SK-N-SH (cell line): ENCODE measurements around the gene SRGAP1. TPM values are rescaled to one million over a fixed set of nuclear protein-coding genes. Genes with fewer than 3 reads are reported as not detected.

ENCODE experiments used
- CTCF ChIA-PET: fragments of 300-600, 350-600 bp; formaldehyde crosslinking; extraction: SDS; loops from one replicate; lab custom pipeline; 2021; lab: Yijun Ruan, JAX
- POLR2A ChIA-PET: fragments of 350-600 bp; sonication (Branson Sonifier 250); formaldehyde crosslinking; extraction: SDS; loops from one replicate; lab custom pipeline; 2020; ENCODE audit warnings: antibody characterized with exemption, inconsistent platforms; lab: Yijun Ruan, JAX
- DNase-seq: peaks from one replicate; pipeline ENCODE4 v3.0.0; 2012
- H2AFZ ChIP-seq: fragments of 200-600 bp; sonication (generic); 2 replicates; pipeline ENCODE4 v1.8.1; 2016; ENCODE audit warnings: antibody characterized with exemption, mild to moderate bottlenecking, low read depth
- H3F3A ChIP-seq: fragments of 200-600 bp; sonication (generic); replicated peaks from 2 replicates; pipeline ENCODE3; 2016; ENCODE audit warnings: antibody characterized with exemption, mild to moderate bottlenecking; ENCODE audit not compliant: insufficient read depth
- H3K27ac ChIP-seq, 2 experiments: fragments of 200-500 bp in 1 of 2; fragments of 200-600 bp in 1 of 2; sonication (Bioruptor generic) in 1 of 2; sonication (generic), shearing (Covaris generic) in 1 of 2; 2 replicates each; pipeline versions ENCODE4 v1.5.1 to v1.6.1; 2014 to 2016; ENCODE audit warnings: low read depth in 2 of 2, inconsistent platforms in 1 of 2, low read length in 1 of 2, mild to moderate bottlenecking in 1 of 2, mixed read lengths in 1 of 2
- H3K27me3 ChIP-seq: fragments of 200-600 bp; sonication (generic), shearing (Covaris generic); 2 replicates; pipeline ENCODE4 v1.6.1; 2016; ENCODE audit warnings: mixed run types; ENCODE audit not compliant: insufficient read depth
- H3K36me3 ChIP-seq, 2 experiments: fragments of 200-500 bp in 1 of 2; fragments of 200-600 bp in 1 of 2; sonication (Bioruptor generic) in 1 of 2; sonication (generic) in 1 of 2; replicated peaks in 1 of 2; 2 replicates each; pipeline versions ENCODE3 to v1.5.1; 2014 to 2016; ENCODE audit warnings: low read length in 1 of 2, mild to moderate bottlenecking in 1 of 2; ENCODE audit not compliant: insufficient read depth in 2 of 2, control insufficient read depth in 1 of 2
- H3K4me1 ChIP-seq, 2 experiments: fragments of 200-500 bp in 1 of 2; fragments of 200-600 bp in 1 of 2; sonication (Bioruptor generic) in 1 of 2; sonication (generic), shearing (Covaris generic) in 1 of 2; 2 replicates each; pipeline versions ENCODE4 v1.5.1 to v1.6.1; 2014 to 2016; ENCODE audit warnings: low read depth in 1 of 2, low read length in 1 of 2, mixed run types in 1 of 2; ENCODE audit not compliant: insufficient read depth in 2 of 2, control insufficient read depth in 1 of 2
- H3K4me2 ChIP-seq: fragments of 200-600 bp; sonication (generic), shearing (Covaris generic); 2 replicates; pipeline ENCODE4 v1.6.1; 2017; ENCODE audit warnings: mixed run types
- H3K4me3 ChIP-seq, 2 experiments: fragments of 200-500 bp in 1 of 2; fragments of 200-600 bp in 1 of 2; sonication (Bioruptor generic) in 1 of 2; sonication (generic), shearing (Covaris generic) in 1 of 2; 2 replicates each; pipeline versions ENCODE4 v1.5.1 to v1.8.1; 2014 to 2016; ENCODE audit warnings: low read depth in 2 of 2, inconsistent platforms in 1 of 2, low read length in 1 of 2, mild to moderate bottlenecking in 1 of 2, mixed read lengths in 1 of 2, moderate library complexity in 1 of 2
- H3K79me2 ChIP-seq: fragments of 200-600 bp; sonication (generic); 2 replicates; pipeline ENCODE4 v1.8.1; 2017; ENCODE audit warnings: mild to moderate bottlenecking; ENCODE audit not compliant: insufficient read depth
- H3K9ac ChIP-seq: fragments of 200-600 bp; sonication (generic); 2 replicates; pipeline ENCODE4 v1.6.1; 2017; ENCODE audit warnings: mixed run types
- H3K9me2 ChIP-seq: fragments of 200-600 bp; sonication (generic); 2 replicates; pipeline ENCODE4 v1.6.1; 2017; ENCODE audit warnings: mixed run types
- H3K9me3 ChIP-seq: fragments of 200-600 bp; sonication (generic); 2 replicates; pipeline ENCODE4 v1.6.1; 2017; ENCODE audit warnings: mixed run types, mild to moderate bottlenecking, moderate library complexity
- H4K20me1 ChIP-seq: fragments of 200-600 bp; sonication (generic); 2 replicates; pipeline ENCODE4 v1.6.1; 2017; ENCODE audit warnings: mild to moderate bottlenecking, mixed run types; ENCODE audit not compliant: insufficient read depth
- ELF1 ChIP-seq: IDR thresholded peaks from 2 replicates; pipeline ENCODE4 v1.4.0; 2012
- EZH2phosphoT487 ChIP-seq: fragments of 200-600 bp; sonication (generic); IDR thresholded peaks from 2 replicates; pipeline ENCODE4 v1.6.1; 2017; ENCODE audit warnings: low read depth, mixed run types, mild to moderate bottlenecking, antibody characterized with exemption, moderate library complexity, borderline replicate concordance
- FOXJ3 ChIP-seq: sonication (generic); formaldehyde crosslinking; IDR thresholded peaks from 2 replicates; pipeline ENCODE4 v1.5.1; 2020; ENCODE audit warnings: mild to moderate bottlenecking, missing genetic modification reagents
- JUND ChIP-seq: IDR thresholded peaks from 2 replicates; pipeline ENCODE4 v1.4.0; 2012
- MAX ChIP-seq: IDR thresholded peaks from 2 replicates; pipeline ENCODE4 v1.4.0; 2012; ENCODE audit warnings: low read depth
- MEF2A ChIP-seq: IDR thresholded peaks from 2 replicates; pipeline ENCODE4 v1.4.0; 2012; ENCODE audit warnings: low read depth, borderline replicate concordance
- MXI1 ChIP-seq: IDR thresholded peaks from 2 replicates; pipeline ENCODE4 v1.6.1; 2012; ENCODE audit warnings: mild to moderate bottlenecking, low read depth, low read length, improper control_type of control experiment
- NFIC ChIP-seq: IDR thresholded peaks from 2 replicates; pipeline ENCODE4 v1.4.0; 2012; ENCODE audit warnings: borderline replicate concordance
- REST ChIP-seq: IDR thresholded peaks from 2 replicates; pipeline ENCODE4 v1.6.1; 2012; ENCODE audit warnings: mild to moderate bottlenecking, low read depth, low read length, moderate library complexity
- RFX5 ChIP-seq: IDR thresholded peaks from 2 replicates; pipeline ENCODE4 v1.6.1; 2012; ENCODE audit warnings: mild to moderate bottlenecking, improper control_type of control experiment, low read length
- SIN3A ChIP-seq: IDR thresholded peaks from 2 replicates; pipeline ENCODE4 v1.6.1; 2012; ENCODE audit warnings: low read depth, mild to moderate bottlenecking, low read length, moderate library complexity, borderline replicate concordance
- SMC3 ChIP-seq: IDR thresholded peaks from 2 replicates; pipeline ENCODE4 v1.6.1; 2012; ENCODE audit warnings: low read depth, low read length, improper control_type of control experiment
- TAF1 ChIP-seq: IDR thresholded peaks from 2 replicates; pipeline ENCODE4 v1.6.1; 2012; ENCODE audit warnings: low read depth, mild to moderate bottlenecking, low read length, moderate library complexity, borderline replicate concordance
- TEAD4 ChIP-seq: IDR thresholded peaks from 2 replicates; pipeline ENCODE4 v1.4.0; 2012; ENCODE audit warnings: mild to moderate bottlenecking, borderline replicate concordance; ENCODE audit not compliant: insufficient read depth
- USF1 ChIP-seq: IDR thresholded peaks from 2 replicates; pipeline ENCODE4 v1.4.0; 2012; ENCODE audit warnings: low read depth, borderline replicate concordance
- YY1 ChIP-seq: IDR thresholded peaks from 2 replicates; pipeline ENCODE4 v1.4.0; 2012; ENCODE audit warnings: low read depth, mild to moderate bottlenecking
- ZBTB33 ChIP-seq: IDR thresholded peaks from 2 replicates; pipeline ENCODE4 v1.4.0; 2012; ENCODE audit warnings: low read depth, borderline replicate concordance
- WGBS: methylation state at CpG from one replicate; pipeline ENCODE4 v1.1.6; 2017; ENCODE audit warnings: low lambda C conversion rate; 5-methylcytosine and 5-hydroxymethylcytosine counted together
- polyA plus RNA-seq, 3 experiments: library from polyadenylated mRNA; depleted of rRNA; stranded (reverse); fragments of >200 nt; gene quantifications; 2 replicates each; pipeline ENCODE4 v1.2.3, GENCODE V29; 2012
- TF ChIP-seq, protein P1 (sequence below): fragments of 150-350 bp; IDR thresholded peaks from 2 replicates; pipeline ENCODE4 v1.6.1; 2016; ENCODE audit warnings: mild to moderate bottlenecking, low read depth, low read length

Gene SRGAP1
- polyA plus RNA-seq, 1 of the 3 experiments (the other 2 are of a cell fraction): 2.6 TPM

DNA sequence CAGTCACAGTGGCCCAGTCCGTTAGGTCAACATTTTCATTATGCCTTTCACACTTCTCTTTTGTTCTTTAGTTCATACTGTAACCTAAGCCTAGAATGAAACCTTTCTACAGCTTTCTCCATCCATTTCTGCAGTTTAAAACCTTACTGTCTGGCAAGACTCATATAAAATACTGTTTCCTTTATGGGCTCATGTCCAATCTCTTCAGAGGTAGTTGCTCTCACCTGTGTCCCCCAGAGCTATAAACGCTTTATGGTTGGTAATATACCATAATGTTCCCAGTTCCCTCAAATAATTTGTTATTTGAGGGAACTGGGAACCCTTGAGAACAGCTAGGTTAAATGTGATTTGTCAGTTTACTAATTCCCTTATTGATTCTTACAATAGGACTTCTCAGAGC, 83.0 kb downstream of the SRGAP1 start:
- H3K4me1 ChIP-seq: peaks cover 5 to 9% of the 10 kb centered on the region in 2 experiments; a peak in 3 of 4 replicates
- WGBS: 100% methylated on average over 2 of the region's 2 CpGs

DNA sequence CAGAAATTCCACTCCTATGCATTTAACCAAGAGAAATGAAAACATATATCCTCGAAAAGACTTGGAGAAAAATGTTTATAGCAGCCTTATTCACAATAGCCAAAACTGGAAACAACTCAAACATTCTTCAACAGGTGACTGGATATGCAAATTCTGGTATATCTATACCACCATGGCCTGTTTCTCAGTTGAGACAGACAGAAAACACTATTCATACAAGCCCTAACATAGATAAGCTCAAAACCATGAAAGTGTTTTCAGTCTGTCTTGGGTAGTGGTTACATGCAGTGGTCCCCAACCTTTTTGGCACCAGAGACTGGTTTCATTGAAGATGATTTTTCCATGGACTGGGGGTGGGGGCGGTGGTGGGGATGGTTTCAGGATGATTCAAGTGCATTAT, 83.8 kb downstream of the SRGAP1 start:
- no peaks in the 10 kb centered on the region for H3K9me2 ChIP-seq
- no peak overlapping the region for H2AFZ ChIP-seq
- H3K4me3 ChIP-seq: no peak overlapping the region
- H3K4me2 ChIP-seq: no peak overlapping the region
- no peaks in the 10 kb centered on the region for H3K36me3 ChIP-seq
- peaks cover 5 to 9% of the 10 kb centered on the region in 2 experiments; a peak in 3 of 4 replicates for H3K4me1 ChIP-seq
- ChIA-PET POLR2A (no interaction called here), CTCF (no interaction called here)
- peaks cover 56% of the 10 kb centered on the region for H3K79me2 ChIP-seq
- WGBS: 91% methylated on average over 2 of the region's 2 CpGs
- H3K9ac ChIP-seq: no peak overlapping the region
- H3K27me3 ChIP-seq: no peaks in the 10 kb centered on the region
- no peaks in the 10 kb centered on the region for H4K20me1 ChIP-seq
- TF ChIP-seq YY1: no peak
- no peak for TF ChIP-seq REST
- no peak for TF ChIP-seq ELF1
- no peak for TF ChIP-seq JUND
- TF ChIP-seq FOXJ3 (CRISPR knock-in tag): no peak
- no peak for TF ChIP-seq MEF2A
- no peak for TF ChIP-seq SIN3A
- TF ChIP-seq EZH2phosphoT487: no peak
- no peak for TF ChIP-seq MAX
- TF ChIP-seq SMC3: no peak
- TF ChIP-seq NFIC: no peak
- no peak for TF ChIP-seq MXI1
- TF ChIP-seq, protein P1, sequence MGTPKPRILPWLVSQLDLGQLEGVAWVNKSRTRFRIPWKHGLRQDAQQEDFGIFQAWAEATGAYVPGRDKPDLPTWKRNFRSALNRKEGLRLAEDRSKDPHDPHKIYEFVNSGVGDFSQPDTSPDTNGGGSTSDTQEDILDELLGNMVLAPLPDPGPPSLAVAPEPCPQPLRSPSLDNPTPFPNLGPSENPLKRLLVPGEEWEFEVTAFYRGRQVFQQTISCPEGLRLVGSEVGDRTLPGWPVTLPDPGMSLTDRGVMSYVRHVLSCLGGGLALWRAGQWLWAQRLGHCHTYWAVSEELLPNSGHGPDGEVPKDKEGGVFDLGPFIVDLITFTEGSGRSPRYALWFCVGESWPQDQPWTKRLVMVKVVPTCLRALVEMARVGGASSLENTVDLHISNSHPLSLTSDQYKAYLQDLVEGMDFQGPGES: no peak
- no peak overlapping the region for H3K27ac ChIP-seq
- no peak for DNase-seq
- peaks cover 5% of the 10 kb centered on the region for H3F3A ChIP-seq
- no peaks in the 10 kb centered on the region for H3K9me3 ChIP-seq

More for the DNA sequence above, 83.0 kb downstream of the SRGAP1 start:
- H3K27ac ChIP-seq: no peak overlapping the region
- H4K20me1 ChIP-seq: no peaks in the 10 kb centered on the region
- no peak overlapping the region for H3K4me2 ChIP-seq
- no peak overlapping the region for H2AFZ ChIP-seq
- H3K36me3 ChIP-seq: no peaks in the 10 kb centered on the region
- H3K27me3 ChIP-seq: no peaks in the 10 kb centered on the region
- CTCF ChIA-PET: no interaction called here
- TF ChIP-seq TAF1 (no peak), JUND (no peak), TEAD4 (no peak), RFX5 (no peak), SIN3A (no peak), YY1 (no peak), ZBTB33 (no peak), ELF1 (no peak), USF1 (no peak)
- no peak overlapping the region for H3K4me3 ChIP-seq
- H3K9ac ChIP-seq: no peak overlapping the region
- no peak for DNase-seq
- peaks cover 5% of the 10 kb centered on the region for H3F3A ChIP-seq
- peaks cover 57% of the 10 kb centered on the region for H3K79me2 ChIP-seq
- POLR2A ChIA-PET: no interaction called here
- no peaks in the 10 kb centered on the region for H3K9me2 ChIP-seq
- H3K9me3 ChIP-seq: no peaks in the 10 kb centered on the region
